Measurements from ENCODE around the gene REC114. TPM values are rescaled to one million over a fixed set of nuclear protein-coding genes. Genes with fewer than 3 reads are reported as not detected.

REC114 gene
- total and polyA plus RNA-seq, 2 of the 8 experiments (the other 6 are each of a cell fraction or from before 2014, with no cell fraction given): 0.12 TPM; not detected in 1

- no peak overlapping the region for H3K18ac ChIP-seq (ENCODE audit: extremely low read depth, low read length)
- no peak overlapping the region for H3K14ac ChIP-seq (ENCODE audit: insufficient read length)
- H3K36me3 ChIP-seq (ENCODE audit: control insufficient read depth in 2 of 4, insufficient read depth in 4 of 4, low read length in 3 of 4): no peaks in the 10 kb centered on the region
- FAIRE-seq (no peak), DNase-seq (ENCODE audit: low read depth in 1 of 2, low spot score in 2 of 2) (no peak)
- CTCF ChIA-PET (ENCODE audit: partially characterized antibody): no interaction called here
- H2BK20ac ChIP-seq (ENCODE audit: low read length): no peak overlapping the region
- no peak overlapping the region for H2BK5ac ChIP-seq (ENCODE audit: low read depth, low read length)
- H4K5ac ChIP-seq (ENCODE audit: insufficient read length, low read depth, low read length): no peak overlapping the region
- no peaks in the 10 kb centered on the region for H3K27me3 ChIP-seq (replicated peaks in 1 of 4; ENCODE audit: control insufficient read depth in 3 of 4, extremely low read depth in 1 of 4, insufficient read depth in 3 of 4, low read length in 3 of 4)
- H3K23ac ChIP-seq (ENCODE audit: insufficient read length): no peak overlapping the region
- H2BK120ac ChIP-seq (replicated peaks; ENCODE audit: low read depth, low read length): no peak overlapping the region
- H3K56ac ChIP-seq (replicated peaks; ENCODE audit: insufficient read length, low read depth, low read length): no peak overlapping the region
- no peak overlapping the region for H2BK12ac ChIP-seq (ENCODE audit: low read depth, low read length)
- H3K27ac ChIP-seq (ENCODE audit: low read depth, low read length): no peak overlapping the region
- WGBS, 2 experiments (ENCODE audit: extremely low coverage in 1 of 2, insufficient coverage in 1 of 2, insufficient read length in 1 of 2, insufficient replicate concordance in 2 of 2, low coverage in 1 of 2, low lambda C conversion rate in 2 of 2, missing lambda C conversion rate in 1 of 2): 90% methylated on average over 1 of the region's 1 CpG; no CpG with 5 or more reads in 1 of the 2 experiments
- H3K4ac ChIP-seq (replicated peaks; ENCODE audit: insufficient read length, low read depth, low read length): no peak overlapping the region
- H2AK5ac ChIP-seq (ENCODE audit: low read depth, low read length): no peak overlapping the region
- no peaks in the 10 kb centered on the region for H4K20me1 ChIP-seq (replicated peaks in 1 of 2; ENCODE audit: control insufficient read depth in 1 of 2, insufficient read depth in 2 of 2, low read length in 2 of 2)
- no peaks in the 10 kb centered on the region for H3K9me3 ChIP-seq (ENCODE audit: insufficient read depth in 2 of 2, low read depth in 1 of 2, low read length in 1 of 2)
- POLR2A ChIA-PET (ENCODE audit: partially characterized antibody): no interaction called here
- no peak overlapping the region for H3K9ac ChIP-seq (replicated peaks in 1 of 4; ENCODE audit: extremely low read depth in 1 of 4, low read depth in 3 of 4, low read length in 3 of 4)
- H4K8ac ChIP-seq (ENCODE audit: extremely low read depth, insufficient read depth, low read length): no peak overlapping the region
- no peak overlapping the region for H2BK15ac ChIP-seq (ENCODE audit: low read length)
- no peaks in the 10 kb centered on the region for H3K4me1 ChIP-seq (replicated peaks in 1 of 4; ENCODE audit: control insufficient read depth in 3 of 4, insufficient read depth in 4 of 4, low read length in 3 of 4)
- no peak overlapping the region for H4K91ac ChIP-seq (replicated peaks; ENCODE audit: insufficient read length, low read length)
- H3K4me2 ChIP-seq (ENCODE audit: insufficient read depth in 1 of 2, low read depth in 2 of 2, low read length in 2 of 2): no peak overlapping the region
- no peaks in the 10 kb centered on the region for H3K79me2 ChIP-seq (ENCODE audit: control insufficient read depth in 1 of 2, insufficient read depth in 2 of 2, low read length in 2 of 2)
- H3K23me2 ChIP-seq (ENCODE audit: low read depth, low read length): no peaks in the 10 kb centered on the region
- H3K79me1 ChIP-seq (ENCODE audit: low read depth, low read length): no peaks in the 10 kb centered on the region
- H3K4me3 ChIP-seq (ENCODE audit: extremely low read depth in 1 of 4, insufficient read depth in 2 of 4, low read depth in 3 of 4, low read length in 4 of 4): no peak overlapping the region
- H2AFZ ChIP-seq (ENCODE audit: low read length): no peak overlapping the region
- no peak for TF ChIP-seq ZNF274 (IDR thresholded peaks at IDR 0.05; ENCODE audit: borderline replicate concordance, extremely low read depth, low read length)
- TF ChIP-seq SAP30 (IDR thresholded peaks at IDR 0.05; ENCODE audit: insufficient read depth, insufficient replicate concordance, low read length): no peak
- no peak for TF ChIP-seq CBX8 (IDR thresholded peaks at IDR 0.05; ENCODE audit: borderline replicate concordance, low read depth, low read length)
- TF ChIP-seq SP4 (IDR thresholded peaks at IDR 0.05; ENCODE audit: low read length): no peak
- TF ChIP-seq EGR1 (IDR thresholded peaks at IDR 0.05; ENCODE audit: borderline replicate concordance, low read depth, low read length): no peak
- TF ChIP-seq KDM1A (IDR thresholded peaks at IDR 0.05; ENCODE audit: borderline replicate concordance, low read length): no peak
- TF ChIP-seq BCL11A (IDR thresholded peaks at IDR 0.05; ENCODE audit: low read depth in 2 of 2, low read length in 2 of 2): no peak
Observed at GRCh38 chr15:73480050-73480449, 37.1 kb downstream of the REC114 start.
